WTC11 (cell line): ENCODE data around the gene STAP2. TPM values are rescaled to one million over a fixed set of nuclear protein-coding genes. Genes with fewer than 3 reads are reported as not detected.

ENCODE experiments used
- ATAC-seq: fragments of 200-7000 bp; cut with Tn5 transposase; 2 replicates; pipeline ENCODE4 v1.10.0; 2021; ENCODE audit warnings: mild to moderate bottlenecking, moderate library complexity
- CTCF ChIA-PET: fragments of 300-600 bp; sonication (Branson Sonifier 250); formaldehyde crosslinking; loops from one replicate; lab custom pipeline; 2021; ENCODE audit warnings: antibody characterized with exemption; lab: Charles Lee
- POLR2A ChIA-PET: fragments of 350-600 bp; sonication (Branson Sonifier 250); formaldehyde crosslinking; loops from one replicate; lab custom pipeline; 2021; ENCODE audit warnings: antibody characterized with exemption; lab: Charles Lee
- DNase-seq: peaks from one replicate; pipeline ENCODE4 v3.0.0; 2021; ENCODE audit warnings: low spot score
- H3K27ac Mint-ChIP-seq: 2 replicates; pipeline ENCODE4 v1.8.0; 2021; ENCODE audit warnings: mixed read lengths
- H3K27me3 Mint-ChIP-seq: 2 replicates; pipeline ENCODE4 v1.8.0; 2021; ENCODE audit warnings: low read depth, mild to moderate bottlenecking, moderate library complexity, mixed read lengths
- H3K36me3 Mint-ChIP-seq: 2 replicates; pipeline ENCODE4 v1.8.0; 2021; ENCODE audit warnings: mixed read lengths
- H3K4me1 Mint-ChIP-seq: 2 replicates; pipeline ENCODE4 v1.8.0; 2022; ENCODE audit warnings: mixed read lengths
- H3K4me3 Mint-ChIP-seq: 2 replicates; pipeline ENCODE4 v1.8.0; 2021; ENCODE audit warnings: mild to moderate bottlenecking, moderate library complexity, mixed read lengths
- H3K9me3 Mint-ChIP-seq: 2 replicates; pipeline ENCODE4 v1.8.0; 2021; ENCODE audit warnings: mixed read lengths
- SOX15 ChIP-seq: fragments of 250-450 bp; sonication (Bioruptor Pico); IDR thresholded peaks from 2 replicates; pipeline ENCODE4 v1.9.0; 2021; ENCODE audit warnings: mild to moderate bottlenecking
- TEAD1 ChIP-seq: sonication (generic); formaldehyde crosslinking; IDR thresholded peaks from 2 replicates; pipeline ENCODE4 v1.8.0; 2022; ENCODE audit warnings: mild to moderate bottlenecking, missing genetic modification reagents
- ZBTB21 ChIP-seq: sonication (generic); formaldehyde crosslinking; IDR thresholded peaks from 2 replicates; pipeline ENCODE4 v1.8.1; 2023; ENCODE audit warnings: mild to moderate bottlenecking, missing genetic modification reagents, borderline replicate concordance
- ZNF263 ChIP-seq: sonication (generic); formaldehyde crosslinking; IDR thresholded peaks from 2 replicates; pipeline ENCODE4 v1.8.1; 2022; ENCODE audit warnings: low read depth, mild to moderate bottlenecking, moderate library complexity, missing genetic modification reagents
- ZNF396 ChIP-seq: fragments of 250-450 bp; sonication (Bioruptor Pico); IDR thresholded peaks from 2 replicates; pipeline ENCODE4 v1.8.0; 2021; ENCODE audit warnings: mild to moderate bottlenecking, moderate library complexity, borderline replicate concordance
- total RNA-seq: library from RNA; stranded (reverse); gene quantifications from 3 replicates; pipeline ENCODE4 v1.2.3, GENCODE V29; 2021
- TF ChIP-seq, protein P1 (sequence below): sonication (generic); formaldehyde crosslinking; IDR thresholded peaks from 2 replicates; pipeline ENCODE4 v1.8.1; 2023; ENCODE audit warnings: mild to moderate bottlenecking, moderate library complexity, missing genetic modification reagents
- TF ChIP-seq, protein P2 (sequence below): sonication (generic); formaldehyde crosslinking; conservative IDR thresholded peaks from 2 replicates; pipeline ENCODE4 v1.8.1; 2022; ENCODE audit warnings: mild to moderate bottlenecking, missing genetic modification reagents
- TF ChIP-seq, protein P3 (sequence below): sonication (generic); formaldehyde crosslinking; IDR thresholded peaks from 2 replicates; pipeline ENCODE4 v1.8.1; 2022; ENCODE audit warnings: mild to moderate bottlenecking, moderate library complexity, missing genetic modification reagents
- TF ChIP-seq, protein P4 (sequence below): sonication (generic); formaldehyde crosslinking; IDR thresholded peaks from 2 replicates; pipeline ENCODE4 v1.8.1; 2023; ENCODE audit warnings: mild to moderate bottlenecking, missing genetic modification reagents, borderline replicate concordance
- TF ChIP-seq, protein P5 (sequence below): sonication (generic); formaldehyde crosslinking; IDR thresholded peaks from 2 replicates; pipeline ENCODE4 v1.8.1; 2022; ENCODE audit warnings: low read depth, mild to moderate bottlenecking, moderate library complexity, missing genetic modification reagents, borderline replicate concordance
- TF ChIP-seq, protein P6 (sequence below): sonication (generic); formaldehyde crosslinking; conservative IDR thresholded peaks from 2 replicates; pipeline ENCODE4 v1.8.1; 2023; ENCODE audit warnings: mild to moderate bottlenecking, low read depth, missing genetic modification reagents, moderate library complexity

Gene STAP2
- total RNA-seq, 1 experiment from 2014 or later = 18.2 TPM

DNA sequence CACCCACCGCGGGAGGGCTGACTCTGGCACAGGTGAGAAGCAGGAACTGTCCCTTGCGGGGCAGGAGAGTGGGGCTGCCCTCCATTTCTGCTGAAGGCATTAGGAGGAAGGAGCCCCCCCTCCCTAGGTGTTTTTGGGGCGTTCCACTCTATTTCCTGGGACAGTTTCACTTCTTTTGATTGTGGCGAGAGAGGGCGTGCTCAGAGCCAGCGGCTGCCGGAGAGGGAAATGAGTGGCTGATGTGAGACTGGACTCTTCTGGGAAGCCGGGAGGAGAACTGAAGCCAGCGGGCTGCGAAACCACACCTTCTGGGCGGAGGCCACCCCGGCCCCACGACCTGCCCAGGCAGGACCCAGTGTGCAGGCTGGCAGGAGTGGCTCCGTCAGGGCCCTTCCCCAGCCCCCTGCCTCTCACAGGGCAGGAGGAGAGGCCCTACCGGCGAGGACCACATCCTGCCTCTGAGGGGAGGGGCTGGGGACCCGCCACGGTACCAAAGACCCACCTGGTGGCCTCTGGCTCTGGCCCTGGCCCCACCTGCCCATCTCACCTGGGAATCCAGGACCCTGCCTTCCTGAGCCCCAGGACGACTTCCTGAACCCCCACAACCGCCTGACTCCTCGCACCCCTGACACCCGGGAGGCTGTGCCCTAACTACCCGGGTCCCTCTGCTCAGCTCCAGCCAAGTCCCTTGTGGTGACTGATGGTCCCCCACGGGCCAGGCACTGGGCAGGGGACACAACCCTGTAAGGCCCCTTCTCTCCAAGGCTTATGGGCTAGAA lies 30.7 kb upstream of the STAP2 start:
- TF ChIP-seq, protein P1, sequence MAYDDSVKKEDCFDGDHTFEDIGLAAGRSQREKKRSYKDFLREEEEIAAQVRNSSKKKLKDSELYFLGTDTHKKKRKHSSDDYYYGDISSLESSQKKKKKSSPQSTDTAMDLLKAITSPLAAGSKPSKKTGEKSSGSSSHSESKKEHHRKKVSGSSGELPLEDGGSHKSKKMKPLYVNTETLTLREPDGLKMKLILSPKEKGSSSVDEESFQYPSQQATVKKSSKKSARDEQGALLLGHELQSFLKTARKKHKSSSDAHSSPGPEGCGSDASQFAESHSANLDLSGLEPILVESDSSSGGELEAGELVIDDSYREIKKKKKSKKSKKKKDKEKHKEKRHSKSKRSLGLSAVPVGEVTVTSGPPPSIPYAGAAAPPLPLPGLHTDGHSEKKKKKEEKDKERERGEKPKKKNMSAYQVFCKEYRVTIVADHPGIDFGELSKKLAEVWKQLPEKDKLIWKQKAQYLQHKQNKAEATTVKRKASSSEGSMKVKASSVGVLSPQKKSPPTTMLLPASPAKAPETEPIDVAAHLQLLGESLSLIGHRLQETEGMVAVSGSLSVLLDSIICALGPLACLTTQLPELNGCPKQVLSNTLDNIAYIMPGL = no peak
- TF ChIP-seq, protein P2, sequence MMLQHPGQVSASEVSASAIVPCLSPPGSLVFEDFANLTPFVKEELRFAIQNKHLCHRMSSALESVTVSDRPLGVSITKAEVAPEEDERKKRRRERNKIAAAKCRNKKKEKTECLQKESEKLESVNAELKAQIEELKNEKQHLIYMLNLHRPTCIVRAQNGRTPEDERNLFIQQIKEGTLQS (CRISPR knock-in tag) = no peak
- TF ChIP-seq, protein P3, sequence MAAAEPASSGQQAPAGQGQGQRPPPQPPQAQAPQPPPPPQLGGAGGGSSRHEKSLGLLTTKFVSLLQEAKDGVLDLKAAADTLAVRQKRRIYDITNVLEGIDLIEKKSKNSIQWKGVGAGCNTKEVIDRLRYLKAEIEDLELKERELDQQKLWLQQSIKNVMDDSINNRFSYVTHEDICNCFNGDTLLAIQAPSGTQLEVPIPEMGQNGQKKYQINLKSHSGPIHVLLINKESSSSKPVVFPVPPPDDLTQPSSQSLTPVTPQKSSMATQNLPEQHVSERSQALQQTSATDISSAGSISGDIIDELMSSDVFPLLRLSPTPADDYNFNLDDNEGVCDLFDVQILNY (CRISPR knock-in tag) = no peak
- TF ChIP-seq, protein P4, sequence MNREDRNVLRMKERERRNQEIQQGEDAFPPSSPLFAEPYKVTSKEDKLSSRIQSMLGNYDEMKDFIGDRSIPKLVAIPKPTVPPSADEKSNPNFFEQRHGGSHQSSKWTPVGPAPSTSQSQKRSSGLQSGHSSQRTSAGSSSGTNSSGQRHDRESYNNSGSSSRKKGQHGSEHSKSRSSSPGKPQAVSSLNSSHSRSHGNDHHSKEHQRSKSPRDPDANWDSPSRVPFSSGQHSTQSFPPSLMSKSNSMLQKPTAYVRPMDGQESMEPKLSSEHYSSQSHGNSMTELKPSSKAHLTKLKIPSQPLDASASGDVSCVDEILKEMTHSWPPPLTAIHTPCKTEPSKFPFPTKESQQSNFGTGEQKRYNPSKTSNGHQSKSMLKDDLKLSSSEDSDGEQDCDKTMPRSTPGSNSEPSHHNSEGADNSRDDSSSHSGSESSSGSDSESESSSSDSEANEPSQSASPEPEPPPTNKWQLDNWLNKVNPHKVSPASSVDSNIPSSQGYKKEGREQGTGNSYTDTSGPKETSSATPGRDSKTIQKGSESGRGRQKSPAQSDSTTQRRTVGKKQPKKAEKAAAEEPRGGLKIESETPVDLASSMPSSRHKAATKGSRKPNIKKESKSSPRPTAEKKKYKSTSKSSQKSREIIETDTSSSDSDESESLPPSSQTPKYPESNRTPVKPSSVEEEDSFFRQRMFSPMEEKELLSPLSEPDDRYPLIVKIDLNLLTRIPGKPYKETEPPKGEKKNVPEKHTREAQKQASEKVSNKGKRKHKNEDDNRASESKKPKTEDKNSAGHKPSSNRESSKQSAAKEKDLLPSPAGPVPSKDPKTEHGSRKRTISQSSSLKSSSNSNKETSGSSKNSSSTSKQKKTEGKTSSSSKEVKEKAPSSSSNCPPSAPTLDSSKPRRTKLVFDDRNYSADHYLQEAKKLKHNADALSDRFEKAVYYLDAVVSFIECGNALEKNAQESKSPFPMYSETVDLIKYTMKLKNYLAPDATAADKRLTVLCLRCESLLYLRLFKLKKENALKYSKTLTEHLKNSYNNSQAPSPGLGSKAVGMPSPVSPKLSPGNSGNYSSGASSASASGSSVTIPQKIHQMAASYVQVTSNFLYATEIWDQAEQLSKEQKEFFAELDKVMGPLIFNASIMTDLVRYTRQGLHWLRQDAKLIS (CRISPR knock-in tag) = no peak
- TF ChIP-seq ZNF263 (CRISPR knock-in tag) (no peak), SOX15 (no peak), ZNF396 (CRISPR knock-in tag) (no peak), ZBTB21 (no peak), TEAD1 (CRISPR knock-in tag) (no peak)
- TF ChIP-seq, protein P5, sequence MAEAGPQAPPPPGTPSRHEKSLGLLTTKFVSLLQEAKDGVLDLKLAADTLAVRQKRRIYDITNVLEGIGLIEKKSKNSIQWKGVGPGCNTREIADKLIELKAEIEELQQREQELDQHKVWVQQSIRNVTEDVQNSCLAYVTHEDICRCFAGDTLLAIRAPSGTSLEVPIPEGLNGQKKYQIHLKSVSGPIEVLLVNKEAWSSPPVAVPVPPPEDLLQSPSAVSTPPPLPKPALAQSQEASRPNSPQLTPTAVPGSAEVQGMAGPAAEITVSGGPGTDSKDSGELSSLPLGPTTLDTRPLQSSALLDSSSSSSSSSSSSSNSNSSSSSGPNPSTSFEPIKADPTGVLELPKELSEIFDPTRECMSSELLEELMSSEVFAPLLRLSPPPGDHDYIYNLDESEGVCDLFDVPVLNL (CRISPR knock-in tag) = no peak
- TF ChIP-seq, protein P6, sequence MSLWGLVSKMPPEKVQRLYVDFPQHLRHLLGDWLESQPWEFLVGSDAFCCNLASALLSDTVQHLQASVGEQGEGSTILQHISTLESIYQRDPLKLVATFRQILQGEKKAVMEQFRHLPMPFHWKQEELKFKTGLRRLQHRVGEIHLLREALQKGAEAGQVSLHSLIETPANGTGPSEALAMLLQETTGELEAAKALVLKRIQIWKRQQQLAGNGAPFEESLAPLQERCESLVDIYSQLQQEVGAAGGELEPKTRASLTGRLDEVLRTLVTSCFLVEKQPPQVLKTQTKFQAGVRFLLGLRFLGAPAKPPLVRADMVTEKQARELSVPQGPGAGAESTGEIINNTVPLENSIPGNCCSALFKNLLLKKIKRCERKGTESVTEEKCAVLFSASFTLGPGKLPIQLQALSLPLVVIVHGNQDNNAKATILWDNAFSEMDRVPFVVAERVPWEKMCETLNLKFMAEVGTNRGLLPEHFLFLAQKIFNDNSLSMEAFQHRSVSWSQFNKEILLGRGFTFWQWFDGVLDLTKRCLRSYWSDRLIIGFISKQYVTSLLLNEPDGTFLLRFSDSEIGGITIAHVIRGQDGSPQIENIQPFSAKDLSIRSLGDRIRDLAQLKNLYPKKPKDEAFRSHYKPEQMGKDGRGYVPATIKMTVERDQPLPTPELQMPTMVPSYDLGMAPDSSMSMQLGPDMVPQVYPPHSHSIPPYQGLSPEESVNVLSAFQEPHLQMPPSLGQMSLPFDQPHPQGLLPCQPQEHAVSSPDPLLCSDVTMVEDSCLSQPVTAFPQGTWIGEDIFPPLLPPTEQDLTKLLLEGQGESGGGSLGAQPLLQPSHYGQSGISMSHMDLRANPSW = no peak
- ATAC-seq (peak; percentile 27), DNase-seq (no peak)
- H3K4me3 Mint-ChIP-seq = no peak overlapping the region; the same call in 1 of the 2 replicates
- H3K36me3 Mint-ChIP-seq = no peaks in the 10 kb centered on the region; the same call in 1 of the 2 replicates
- H3K9me3 Mint-ChIP-seq = no peaks in the 10 kb centered on the region
- POLR2A ChIA-PET = interaction anchor here (1.4 kb wide), 1 partner anchor 22 kb away, joined by 7 read pairs; no protein-coding TSS in a partner anchor
- CTCF ChIA-PET = interaction anchor here (0.6 to 1.8 kb wide), 17 partner anchors 10 to 156 kb away, joined by 3 to 23 read pairs (median 6); partner anchors contain the start of genes CHAF1A, MPND and SH3GL1
- peak overlapping the region; percentile 88 for H3K27ac Mint-ChIP-seq
- H3K4me1 Mint-ChIP-seq = peaks cover 20% of the 10 kb centered on the region
- no peaks in the 10 kb centered on the region for H3K27me3 Mint-ChIP-seq
